ENCODE results near the gene ACP2. TPM values are rescaled to one million over a fixed set of nuclear protein-coding genes. Genes with fewer than 3 reads are reported as not detected.
A peak's percentile ranks its signal among the peaks of the same experiment; 100 is the strongest.

The ACP2 gene
- total RNA-seq, 1 donor from 2014 or later: 17.7 TPM

- intact Hi-C loops (cut with micrococcal nuclease): no loop called here
- peak; percentile 33 for DNase-seq
- peaks cover 28% of the 10 kb centered on the region for H3K4me1 ChIP-seq
- TF ChIP-seq, protein P1, sequence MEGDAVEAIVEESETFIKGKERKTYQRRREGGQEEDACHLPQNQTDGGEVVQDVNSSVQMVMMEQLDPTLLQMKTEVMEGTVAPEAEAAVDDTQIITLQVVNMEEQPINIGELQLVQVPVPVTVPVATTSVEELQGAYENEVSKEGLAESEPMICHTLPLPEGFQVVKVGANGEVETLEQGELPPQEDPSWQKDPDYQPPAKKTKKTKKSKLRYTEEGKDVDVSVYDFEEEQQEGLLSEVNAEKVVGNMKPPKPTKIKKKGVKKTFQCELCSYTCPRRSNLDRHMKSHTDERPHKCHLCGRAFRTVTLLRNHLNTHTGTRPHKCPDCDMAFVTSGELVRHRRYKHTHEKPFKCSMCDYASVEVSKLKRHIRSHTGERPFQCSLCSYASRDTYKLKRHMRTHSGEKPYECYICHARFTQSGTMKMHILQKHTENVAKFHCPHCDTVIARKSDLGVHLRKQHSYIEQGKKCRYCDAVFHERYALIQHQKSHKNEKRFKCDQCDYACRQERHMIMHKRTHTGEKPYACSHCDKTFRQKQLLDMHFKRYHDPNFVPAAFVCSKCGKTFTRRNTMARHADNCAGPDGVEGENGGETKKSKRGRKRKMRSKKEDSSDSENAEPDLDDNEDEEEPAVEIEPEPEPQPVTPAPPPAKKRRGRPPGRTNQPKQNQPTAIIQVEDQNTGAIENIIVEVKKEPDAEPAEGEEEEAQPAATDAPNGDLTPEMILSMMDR (IDR thresholded peaks at IDR 0.05; ENCODE audit: borderline replicate concordance): peak; percentile 54
- peaks cover 42% of the 10 kb centered on the region for H3K36me3 ChIP-seq
- peak overlapping the region; percentile 37 for H3K4me3 ChIP-seq
- H3K27ac ChIP-seq (replicated peaks): peak overlapping the region; percentile 64
- no peaks in the 10 kb centered on the region for H3K27me3 ChIP-seq (ENCODE audit: low read depth)
- H3K9me3 ChIP-seq (replicated peaks): no peaks in the 10 kb centered on the region
Measured at GRCh38 chr11:47233989-47234668, 14.5 kb downstream of the ACP2 start.

GRCh38 chr11:47233051-47233450 lies 15.6 kb downstream of the ACP2 start:
- Histone ChIP-seq H3K9me3 (replicated peaks) (no peaks in the 10 kb centered on the region), H3K36me3 (peaks cover 41% of the 10 kb centered on the region), H3K27ac (replicated peaks) (no peak overlapping the region), H3K4me1 (peaks cover 18% of the 10 kb centered on the region), H3K4me3 (no peak overlapping the region), H3K27me3 (ENCODE audit: low read depth) (no peaks in the 10 kb centered on the region)
- DNase-seq: no peak
- TF ChIP-seq, protein P1 (IDR thresholded peaks at IDR 0.05; ENCODE audit: borderline replicate concordance): no peak
- intact Hi-C loops (cut with micrococcal nuclease): no loop called here

DNA sequence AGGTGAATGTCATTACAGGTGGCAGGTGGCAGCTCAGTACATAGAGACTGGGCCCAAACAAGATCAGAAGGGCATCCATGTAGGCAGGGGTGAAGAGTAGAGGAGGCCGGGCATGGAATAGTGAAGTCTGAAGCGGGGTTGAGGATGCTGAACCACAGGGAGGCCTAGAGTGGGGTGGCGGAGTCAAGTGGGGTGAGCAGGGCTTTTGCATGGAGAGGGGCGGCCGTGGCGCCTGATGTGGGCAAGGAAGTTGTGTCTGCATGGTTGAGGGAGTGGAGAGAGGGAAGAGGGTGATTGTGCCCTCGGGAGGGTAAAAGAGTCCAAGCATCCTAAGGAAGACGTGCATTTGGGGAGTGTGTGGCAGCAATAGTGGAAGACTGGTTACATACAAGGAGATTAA lies 19.5 kb downstream of the ACP2 start:
- no peaks in the 10 kb centered on the region for H3K27me3 ChIP-seq (ENCODE audit: low read depth)
- H3K36me3 ChIP-seq: peaks cover 53% of the 10 kb centered on the region
- H3K9me3 ChIP-seq (replicated peaks): no peaks in the 10 kb centered on the region
- TF ChIP-seq, protein P1 (IDR thresholded peaks at IDR 0.05; ENCODE audit: borderline replicate concordance): no peak
- DNase-seq: no peak
- peaks cover 5% of the 10 kb centered on the region for H3K4me1 ChIP-seq
- intact Hi-C loops (cut with micrococcal nuclease): no loop called here
- no peak overlapping the region for H3K4me3 ChIP-seq
- H3K27ac ChIP-seq (replicated peaks): no peak overlapping the region

- Histone ChIP-seq H3K36me3 (peaks cover 71% of the 10 kb centered on the region), H3K4me3 (no peak overlapping the region), H3K9me3 (replicated peaks) (no peaks in the 10 kb centered on the region), H3K4me1 (peaks cover 6% of the 10 kb centered on the region), H3K27ac (replicated peaks) (no peak overlapping the region), H3K27me3 (ENCODE audit: low read depth) (no peaks in the 10 kb centered on the region)
- DNase-seq: no peak
- TF ChIP-seq, protein P1 (IDR thresholded peaks at IDR 0.05; ENCODE audit: borderline replicate concordance): no peak
- intact Hi-C loops (cut with micrococcal nuclease): no loop called here
Measured at GRCh38 chr11:47225552-47226400, 22.8 kb downstream of the ACP2 start.

GRCh38 chr11:47222696-47223095 lies 25.9 kb downstream of the ACP2 start:
- H3K4me1 ChIP-seq: peaks cover 25% of the 10 kb centered on the region
- intact Hi-C loops (cut with micrococcal nuclease): no loop called here
- peaks cover 62% of the 10 kb centered on the region for H3K36me3 ChIP-seq
- TF ChIP-seq, protein P1 (IDR thresholded peaks at IDR 0.05; ENCODE audit: borderline replicate concordance): no peak
- H3K27me3 ChIP-seq (ENCODE audit: low read depth): no peaks in the 10 kb centered on the region
- H3K9me3 ChIP-seq (replicated peaks): no peaks in the 10 kb centered on the region
- DNase-seq: no peak
- no peak overlapping the region for H3K27ac ChIP-seq (replicated peaks)
- H3K4me3 ChIP-seq: no peak overlapping the region

Measured in left ventricle myocardium inferior (tissue), 1 donor.